Astrocyte (in vitro differentiated cells and primary cell): Measurements from ENCODE around the gene MYBPC1.

Experiments
- EZH2 ChIP-seq: IDR thresholded peaks from 2 replicates; pipeline ENCODE4 v1.6.1; 2012; ENCODE audit warnings: mild to moderate bottlenecking, low read length, inconsistent platforms; ENCODE audit not compliant: insufficient read depth
- TF ChIP-seq, protein P1 (sequence below): IDR thresholded peaks from 2 replicates; pipeline ENCODE4 v1.5.1; 2011; ENCODE audit warnings: low read depth, mild to moderate bottlenecking, inconsistent platforms, low read length, moderate library complexity; ENCODE audit not compliant: insufficient read depth

DNA sequence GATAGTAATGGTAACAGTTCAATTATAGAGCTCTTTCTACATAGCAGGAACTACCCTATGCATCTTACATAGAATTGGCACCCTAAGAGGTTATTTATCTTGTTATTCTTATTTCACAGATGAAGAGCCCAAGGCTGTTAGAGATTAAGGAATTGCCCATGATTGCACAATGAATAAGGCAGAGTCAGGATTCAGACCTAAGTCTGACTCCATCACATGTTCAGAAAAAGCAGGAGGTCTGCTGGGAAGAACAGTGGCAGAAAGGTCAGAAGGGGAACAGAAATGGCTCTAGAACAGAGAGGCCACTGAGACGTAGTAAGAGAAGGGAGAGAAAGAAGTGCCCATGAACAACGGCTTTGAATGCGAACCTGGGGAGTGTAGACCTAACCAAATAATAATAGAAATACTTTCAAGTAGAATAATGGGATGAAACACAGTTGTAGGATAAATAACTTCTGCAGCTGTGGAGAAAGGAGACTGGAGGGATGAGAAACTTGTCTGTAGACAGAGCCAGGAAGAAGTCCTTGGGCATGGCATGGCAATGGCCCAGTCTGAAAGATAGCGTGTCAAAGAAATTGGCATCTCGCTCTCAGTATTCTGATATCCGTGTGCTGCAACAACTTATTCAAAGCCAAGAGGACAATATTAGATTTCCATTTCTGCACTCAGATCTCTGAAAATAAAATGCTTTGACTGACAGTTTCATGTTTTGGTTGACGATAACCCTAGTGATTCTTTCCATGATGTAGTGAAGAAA, 17.6 kb downstream of the MYBPC1 start:
- TF ChIP-seq, protein P1, sequence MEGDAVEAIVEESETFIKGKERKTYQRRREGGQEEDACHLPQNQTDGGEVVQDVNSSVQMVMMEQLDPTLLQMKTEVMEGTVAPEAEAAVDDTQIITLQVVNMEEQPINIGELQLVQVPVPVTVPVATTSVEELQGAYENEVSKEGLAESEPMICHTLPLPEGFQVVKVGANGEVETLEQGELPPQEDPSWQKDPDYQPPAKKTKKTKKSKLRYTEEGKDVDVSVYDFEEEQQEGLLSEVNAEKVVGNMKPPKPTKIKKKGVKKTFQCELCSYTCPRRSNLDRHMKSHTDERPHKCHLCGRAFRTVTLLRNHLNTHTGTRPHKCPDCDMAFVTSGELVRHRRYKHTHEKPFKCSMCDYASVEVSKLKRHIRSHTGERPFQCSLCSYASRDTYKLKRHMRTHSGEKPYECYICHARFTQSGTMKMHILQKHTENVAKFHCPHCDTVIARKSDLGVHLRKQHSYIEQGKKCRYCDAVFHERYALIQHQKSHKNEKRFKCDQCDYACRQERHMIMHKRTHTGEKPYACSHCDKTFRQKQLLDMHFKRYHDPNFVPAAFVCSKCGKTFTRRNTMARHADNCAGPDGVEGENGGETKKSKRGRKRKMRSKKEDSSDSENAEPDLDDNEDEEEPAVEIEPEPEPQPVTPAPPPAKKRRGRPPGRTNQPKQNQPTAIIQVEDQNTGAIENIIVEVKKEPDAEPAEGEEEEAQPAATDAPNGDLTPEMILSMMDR, result no peak
- TF ChIP-seq EZH2, result no peak
